HEK293 (cell line): ENCODE results near the gene PRKCA.

Source experiments
- CTCF ChIA-PET: fragments of 350-600 bp; formaldehyde crosslinking; extraction: SDS; loops from one replicate; lab custom pipeline; 2021; ENCODE audit warnings: antibody characterized with exemption; lab: Yijun Ruan, JAX
- POLR2A ChIA-PET: fragments of 300-600 bp; formaldehyde crosslinking; extraction: SDS; loops from one replicate; lab custom pipeline; 2020; ENCODE audit warnings: antibody characterized with exemption, inconsistent platforms; lab: Yijun Ruan, JAX
- H3K27ac ChIP-seq: fragments of 200-500 bp; sonication (Bioruptor generic); 2 replicates; pipeline ENCODE4 v1.5.1; 2014; ENCODE audit warnings: low read depth, low read length, control low read depth, inconsistent platforms; ENCODE audit errors: extremely low read depth
- H3K36me3 ChIP-seq, 2 experiments: fragments of 200-500 bp in 1 of 2; sonication (Bioruptor generic) in 1 of 2; 1 replicate in 1 of 2; 2 replicates in 1 of 2; pipeline ENCODE4 v1.5.1; 2014 to 2017; ENCODE audit warnings: inconsistent platforms in 2 of 2, low read length in 2 of 2; ENCODE audit not compliant: control insufficient read depth in 2 of 2, insufficient read depth in 1 of 2
- H3K4me1 ChIP-seq: fragments of 200-500 bp; sonication (Bioruptor generic); 2 replicates; pipeline ENCODE4 v1.5.1; 2014; ENCODE audit warnings: mild to moderate bottlenecking, low read length, inconsistent platforms; ENCODE audit not compliant: control insufficient read depth, insufficient read depth
- H3K4me3 ChIP-seq: 2 replicates; pipeline ENCODE4 v1.5.1; 2011; ENCODE audit warnings: low read depth, mild to moderate bottlenecking, control low read depth, low read length, moderate library complexity
- H3K9me3 ChIP-seq: fragments of 200-500 bp; sonication (Bioruptor generic); 2 replicates; pipeline ENCODE4 v1.5.1; 2014; ENCODE audit warnings: low read depth, low read length, inconsistent platforms; ENCODE audit not compliant: control insufficient read depth, insufficient read depth
- CTCF ChIP-seq: fragments of 450-650 bp; formaldehyde crosslinking; IDR thresholded peaks from 2 replicates; pipeline ENCODE4 v1.5.1; 2016; ENCODE audit warnings: missing biosample characterization, missing genetic modification characterization
- GLI4 ChIP-seq: fragments of 450-650 bp; formaldehyde crosslinking; IDR thresholded peaks from 2 replicates; pipeline ENCODE4 v1.5.1; 2016; ENCODE audit warnings: missing biosample characterization, missing genetic modification characterization
- GLIS2 ChIP-seq: fragments of 450-650 bp; formaldehyde crosslinking; IDR thresholded peaks from 2 replicates; pipeline ENCODE4 v1.5.1; 2016; ENCODE audit warnings: missing biosample characterization, missing genetic modification characterization
- KLF9 ChIP-seq: fragments of 450-650 bp; formaldehyde crosslinking; IDR thresholded peaks from 2 replicates; pipeline ENCODE4 v1.5.1; 2016; ENCODE audit warnings: missing biosample characterization, missing genetic modification characterization, low read depth
- PBX3 ChIP-seq: sonication (generic); formaldehyde crosslinking; IDR thresholded peaks from 2 replicates; pipeline ENCODE4 v1.8.1; 2022; ENCODE audit warnings: mild to moderate bottlenecking, moderate library complexity, missing genetic modification reagents
- SP7 ChIP-seq: fragments of 450-650 bp; formaldehyde crosslinking; IDR thresholded peaks from 2 replicates; pipeline ENCODE4 v1.5.1; 2016; ENCODE audit warnings: missing biosample characterization, missing genetic modification characterization
- ZBTB20 ChIP-seq: fragments of 450-650 bp; formaldehyde crosslinking; IDR thresholded peaks from 2 replicates; pipeline ENCODE4 v1.5.1; 2016; ENCODE audit warnings: missing biosample characterization, missing genetic modification characterization
- ZNF16 ChIP-seq: fragments of 450-650 bp; formaldehyde crosslinking; IDR thresholded peaks from 2 replicates; pipeline ENCODE4 v1.5.1; 2016; ENCODE audit warnings: low read depth, missing biosample characterization, missing genetic modification characterization
- ZNF184 ChIP-seq: fragments of 450-650 bp; IDR thresholded peaks from 2 replicates; pipeline ENCODE4 v1.5.1; 2018; ENCODE audit warnings: missing biosample characterization, mild to moderate bottlenecking, missing genetic modification characterization
- ZNF335 ChIP-seq: fragments of 450-650 bp; formaldehyde crosslinking; conservative IDR thresholded peaks from 2 replicates; pipeline ENCODE4 v1.5.1; 2016; ENCODE audit warnings: missing biosample characterization, missing genetic modification characterization
- ZNF366 ChIP-seq: fragments of 450-650 bp; formaldehyde crosslinking; conservative IDR thresholded peaks from 2 replicates; pipeline ENCODE4 v1.5.1; 2016; ENCODE audit warnings: missing biosample characterization, missing genetic modification characterization
- ZNF510 ChIP-seq: fragments of 450-650 bp; formaldehyde crosslinking; IDR thresholded peaks from 2 replicates; pipeline ENCODE4 v1.5.1; 2018; ENCODE audit warnings: mild to moderate bottlenecking, missing genetic modification characterization, missing biosample characterization; ENCODE audit not compliant: insufficient replicate concordance
- ZNF514 ChIP-seq: fragments of 450-650 bp; formaldehyde crosslinking; IDR thresholded peaks from 2 replicates; pipeline ENCODE4 v1.5.1; 2016; ENCODE audit warnings: missing biosample characterization, missing genetic modification characterization
- ZNF549 ChIP-seq: fragments of 450-650 bp; IDR thresholded peaks from 2 replicates; pipeline ENCODE4 v1.5.1; 2018; ENCODE audit warnings: missing biosample characterization, missing genetic modification characterization, mild to moderate bottlenecking, inconsistent platforms, moderate library complexity
- ZNF560 ChIP-seq: fragments of 450-650 bp; formaldehyde crosslinking; IDR thresholded peaks from 2 replicates; pipeline ENCODE4 v1.5.1; 2017; ENCODE audit warnings: missing biosample characterization, missing genetic modification characterization, borderline replicate concordance
- ZNF561 ChIP-seq: fragments of 450-650 bp; IDR thresholded peaks from 2 replicates; pipeline ENCODE4 v1.5.1; 2018; ENCODE audit warnings: missing biosample characterization, missing genetic modification characterization, borderline replicate concordance
- ZNF585B ChIP-seq: fragments of 450-650 bp; formaldehyde crosslinking; IDR thresholded peaks from 2 replicates; pipeline ENCODE4 v1.5.1; 2016; ENCODE audit warnings: missing biosample characterization, missing genetic modification characterization
- ZNF791 ChIP-seq: fragments of 450-650 bp; formaldehyde crosslinking; IDR thresholded peaks from 2 replicates; pipeline ENCODE4 v1.5.1; 2016; ENCODE audit warnings: missing biosample characterization, missing genetic modification characterization
- ZNF830 ChIP-seq: fragments of 450-650 bp; IDR thresholded peaks from 2 replicates; pipeline ENCODE4 v1.5.0; 2018; ENCODE audit warnings: missing biosample characterization, missing genetic modification characterization, low read depth, mild to moderate bottlenecking, moderate library complexity
- ZSCAN16 ChIP-seq: fragments of 450-650 bp; formaldehyde crosslinking; IDR thresholded peaks from 2 replicates; pipeline ENCODE4 v1.5.1; 2016; ENCODE audit warnings: missing biosample characterization, missing genetic modification characterization
- ZSCAN4 ChIP-seq: fragments of 450-650 bp; formaldehyde crosslinking; IDR thresholded peaks from 2 replicates; pipeline ENCODE4 v1.5.1; 2017; ENCODE audit warnings: missing biosample characterization, missing genetic modification characterization

The PRKCA gene

GRCh38 chr17:66480802-66481201, 178.4 kb downstream of the PRKCA start:
- ChIA-PET POLR2A (no interaction called here), CTCF (interaction anchor here (0.8 kb wide), 1 partner anchor 88 kb away, joined by 3 read pairs; no protein-coding TSS in a partner anchor)
- no peak for TF ChIP-seq ZNF830 (tag by site-specific recombination)
- TF ChIP-seq ZSCAN4 = no peak
- no peak for TF ChIP-seq ZNF560
- no peak for TF ChIP-seq PBX3 (CRISPR knock-in tag)
- TF ChIP-seq ZNF791 (tag by site-specific recombination) = no peak
- no peak for TF ChIP-seq ZBTB20 (tag by site-specific recombination)
- TF ChIP-seq GLIS2 (tag by site-specific recombination) = no peak
- no peak for TF ChIP-seq ZNF16 (tag by site-specific recombination)
- TF ChIP-seq ZNF585B (tag by site-specific recombination) = no peak
- no peak for TF ChIP-seq ZNF335 (tag by site-specific recombination)
- TF ChIP-seq SP7 (tag by site-specific recombination) = no peak
- Histone ChIP-seq H3K4me1 (no peaks in the 10 kb centered on the region), H3K36me3 (no peaks in the 10 kb centered on the region), H3K9me3 (no peaks in the 10 kb centered on the region; the same call in 1 of the 2 replicates), H3K4me3 (no peak overlapping the region), H3K27ac (no peak overlapping the region)

GRCh38 chr17:66481271-66481670, 178.9 kb downstream of the PRKCA start:
- Histone ChIP-seq H3K4me3 (no peak overlapping the region), H3K27ac (no peak overlapping the region), H3K9me3 (no peaks in the 10 kb centered on the region; the same call in 1 of the 2 replicates), H3K36me3 (no peaks in the 10 kb centered on the region), H3K4me1 (no peaks in the 10 kb centered on the region)
- CTCF ChIA-PET = interaction anchor here (0.6 to 0.8 kb wide), 2 partner anchors 87 to 153 kb away, joined by 3 read pairs; no protein-coding TSS in a partner anchor
- POLR2A ChIA-PET = no interaction called here
- TF ChIP-seq ZNF510 (no peak), ZNF561 (tag by site-specific recombination) (no peak), CTCF (tag by site-specific recombination) (no peak), ZNF549 (no peak), ZNF514 (tag by site-specific recombination) (no peak), GLI4 (no peak), ZNF366 (tag by site-specific recombination) (no peak), ZSCAN16 (tag by site-specific recombination) (no peak), KLF9 (tag by site-specific recombination) (no peak), ZNF184 (no peak)
